Liver (tissue), 9 donors: ENCODE results near the gene SMG5. TPM values are rescaled to one million over a fixed set of nuclear protein-coding genes. Genes with fewer than 3 reads are reported as not detected.

Source experiments
- DNase-seq: peaks from one replicate; pipeline ENCODE4 v3.0.0-alpha.2; 2017; ENCODE audit warnings: low spot score
- H3K27ac ChIP-seq, 2 donors: one replicate each; pipeline ENCODE4 v1.7.0; 2013; ENCODE audit warnings: inconsistent platforms in 2 of 2, low read length in 2 of 2, control low read depth in 1 of 2, low read depth in 1 of 2, mild to moderate bottlenecking in 1 of 2
- H3K27me3 ChIP-seq, 4 donors: one replicate each; pipeline versions ENCODE4 v1.6.1 to v1.7.0; 2013; ENCODE audit warnings: low read length in 3 of 4, inconsistent platforms in 1 of 4, mild to moderate bottlenecking in 1 of 4, moderate library complexity in 1 of 4; ENCODE audit not compliant: control insufficient read depth in 4 of 4, insufficient read depth in 4 of 4
- H3K36me3 ChIP-seq, 4 donors: one replicate each; pipeline versions ENCODE4 v1.6.1 to v1.7.0; 2013; ENCODE audit warnings: low read length in 3 of 4, mild to moderate bottlenecking in 3 of 4, low read depth in 1 of 4, moderate library complexity in 1 of 4; ENCODE audit not compliant: control insufficient read depth in 4 of 4, insufficient read depth in 3 of 4
- H3K4me1 ChIP-seq, 4 donors: one replicate each; pipeline versions ENCODE4 v1.6.1 to v1.7.0; 2013; ENCODE audit warnings: low read length in 3 of 4, mild to moderate bottlenecking in 3 of 4, moderate library complexity in 1 of 4; ENCODE audit not compliant: control insufficient read depth in 4 of 4, insufficient read depth in 4 of 4
- H3K4me3 ChIP-seq, 3 donors: one replicate each; pipeline versions ENCODE4 v1.6.1 to v1.7.0; 2013; ENCODE audit warnings: low read length in 3 of 3, control low read depth in 1 of 3, low read depth in 1 of 3, mild to moderate bottlenecking in 1 of 3
- H3K9ac ChIP-seq, 2 donors: one replicate each; pipeline ENCODE4 v1.7.0; 2013; ENCODE audit warnings: low read length in 2 of 2, mild to moderate bottlenecking in 2 of 2, moderate library complexity in 2 of 2, control low read depth in 1 of 2, low read depth in 1 of 2
- H3K9me3 ChIP-seq, 4 donors: one replicate each; pipeline versions ENCODE4 v1.6.1 to v1.7.0; 2013; ENCODE audit warnings: low read length in 3 of 4; ENCODE audit not compliant: control insufficient read depth in 4 of 4
- FOXA2 ChIP-seq: IDR thresholded peaks from 2 replicates; pipeline ENCODE4 v1.6.1; 2016; ENCODE audit warnings: antibody characterized with exemption
- GABPA ChIP-seq, 2 donors: IDR thresholded peaks in 1 of 2; conservative IDR thresholded peaks in 1 of 2; 2 replicates each; pipeline ENCODE4 v1.6.1; 2016; ENCODE audit warnings: antibody characterized with exemption in 2 of 2, mild to moderate bottlenecking in 1 of 2, moderate library complexity in 1 of 2
- HNF4A ChIP-seq, 2 donors: conservative IDR thresholded peaks; 2 replicates each; pipeline ENCODE4 v1.6.1; 2016; ENCODE audit warnings: antibody characterized with exemption in 2 of 2, mild to moderate bottlenecking in 2 of 2
- JUND ChIP-seq, 2 donors: IDR thresholded peaks; 2 replicates each; pipeline ENCODE4 v1.6.1; 2016; ENCODE audit warnings: antibody characterized with exemption in 2 of 2
- NR2F2 ChIP-seq: IDR thresholded peaks from 2 replicates; pipeline ENCODE4 v1.6.1; 2016; ENCODE audit warnings: antibody characterized with exemption
- YY1 ChIP-seq: IDR thresholded peaks from 2 replicates; pipeline ENCODE4 v1.6.1; 2016; ENCODE audit warnings: antibody characterized with exemption, mild to moderate bottlenecking
- WGBS: extraction: QIAGEN DNeasy Blood & Tissue Kit; methylation state at CpG from one replicate; pipeline ENCODE4 v1.1.7; 2013; 5-methylcytosine and 5-hydroxymethylcytosine counted together
- polyA plus RNA-seq, 2 donors: library from polyadenylated mRNA; stranded (reverse) in 1 of 2; unstranded in 1 of 2; fragments of 200-250 nt in 1 of 2; fragments of >200 nt in 1 of 2; fragmentation: Nextera tagmentation in 1 of 2; extraction: Ambion mirVana in 1 of 2; gene quantifications; one replicate each; pipeline versions ENCODE4 v1.2.1 to v1.2.3, GENCODE V29; 2013 to 2015
- total RNA-seq, 2 donors: library from RNA; depleted of rRNA; stranded (reverse); fragments of >200 nt; gene quantifications; one replicate each; pipeline ENCODE4 v1.2.3, GENCODE V29; 2014
- TF ChIP-seq, protein P1 (sequence below): IDR thresholded peaks from 2 replicates; pipeline ENCODE4 v1.6.1; 2016; ENCODE audit warnings: antibody characterized with exemption
- TF ChIP-seq, protein P2 (sequence below): IDR thresholded peaks from 2 replicates; pipeline ENCODE4 v1.6.1; 2016; ENCODE audit warnings: antibody characterized with exemption
- TF ChIP-seq, protein P3 (sequence below): fragments of 150-350 bp; IDR thresholded peaks from 2 replicates; pipeline ENCODE4 v1.5.1; 2017; ENCODE audit warnings: improper control_type of control experiment, low read depth, low read length; ENCODE audit not compliant: missing input control
- donor health status: healthy.
- donor health status: healthy.
- donor health status: healthy.
- donor health status: healthy.
- donor health status: healthy.

The SMG5 gene
- total and polyA plus RNA-seq, 4 donors: 22.9 to 59.1 (median 35.7) TPM

- Histone ChIP-seq H3K4me1 (peaks cover 4 to 17% (median 9%) of the 10 kb centered on the region in 4 donors), H3K9ac (no peak overlapping the region), H3K27ac (no peak overlapping the region), H3K9me3 (no peaks in the 10 kb centered on the region), H3K27me3 (no peaks in the 10 kb centered on the region), H3K36me3 (peaks cover 5 to 38% (median 21%) of the 10 kb centered on the region in 4 donors), H3K4me3 (no peak overlapping the region)
- no peak for DNase-seq
- 53% methylated on average over 16 of the region's 16 CpGs for WGBS
- TF ChIP-seq, protein P1, sequence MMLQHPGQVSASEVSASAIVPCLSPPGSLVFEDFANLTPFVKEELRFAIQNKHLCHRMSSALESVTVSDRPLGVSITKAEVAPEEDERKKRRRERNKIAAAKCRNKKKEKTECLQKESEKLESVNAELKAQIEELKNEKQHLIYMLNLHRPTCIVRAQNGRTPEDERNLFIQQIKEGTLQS: no peak
- TF ChIP-seq JUND (IDR thresholded peaks at IDR 0.05): no peak
- TF ChIP-seq GABPA (IDR thresholded peaks at IDR 0.05 in 1 of 2, conservative IDR thresholded peaks at IDR 0.05 in 1 of 2): no peak
- TF ChIP-seq, protein P2, sequence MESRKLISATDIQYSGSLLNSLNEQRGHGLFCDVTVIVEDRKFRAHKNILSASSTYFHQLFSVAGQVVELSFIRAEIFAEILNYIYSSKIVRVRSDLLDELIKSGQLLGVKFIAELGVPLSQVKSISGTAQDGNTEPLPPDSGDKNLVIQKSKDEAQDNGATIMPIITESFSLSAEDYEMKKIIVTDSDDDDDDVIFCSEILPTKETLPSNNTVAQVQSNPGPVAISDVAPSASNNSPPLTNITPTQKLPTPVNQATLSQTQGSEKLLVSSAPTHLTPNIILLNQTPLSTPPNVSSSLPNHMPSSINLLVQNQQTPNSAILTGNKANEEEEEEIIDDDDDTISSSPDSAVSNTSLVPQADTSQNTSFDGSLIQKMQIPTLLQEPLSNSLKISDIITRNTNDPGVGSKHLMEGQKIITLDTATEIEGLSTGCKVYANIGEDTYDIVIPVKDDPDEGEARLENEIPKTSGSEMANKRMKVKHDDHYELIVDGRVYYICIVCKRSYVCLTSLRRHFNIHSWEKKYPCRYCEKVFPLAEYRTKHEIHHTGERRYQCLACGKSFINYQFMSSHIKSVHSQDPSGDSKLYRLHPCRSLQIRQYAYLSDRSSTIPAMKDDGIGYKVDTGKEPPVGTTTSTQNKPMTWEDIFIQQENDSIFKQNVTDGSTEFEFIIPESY: no peak
- no peak for TF ChIP-seq FOXA2
- no peak for TF ChIP-seq YY1
These were observed 35.7 kb downstream of the SMG5 start for GRCh38 chr1:156246781-156247459.

DNA sequence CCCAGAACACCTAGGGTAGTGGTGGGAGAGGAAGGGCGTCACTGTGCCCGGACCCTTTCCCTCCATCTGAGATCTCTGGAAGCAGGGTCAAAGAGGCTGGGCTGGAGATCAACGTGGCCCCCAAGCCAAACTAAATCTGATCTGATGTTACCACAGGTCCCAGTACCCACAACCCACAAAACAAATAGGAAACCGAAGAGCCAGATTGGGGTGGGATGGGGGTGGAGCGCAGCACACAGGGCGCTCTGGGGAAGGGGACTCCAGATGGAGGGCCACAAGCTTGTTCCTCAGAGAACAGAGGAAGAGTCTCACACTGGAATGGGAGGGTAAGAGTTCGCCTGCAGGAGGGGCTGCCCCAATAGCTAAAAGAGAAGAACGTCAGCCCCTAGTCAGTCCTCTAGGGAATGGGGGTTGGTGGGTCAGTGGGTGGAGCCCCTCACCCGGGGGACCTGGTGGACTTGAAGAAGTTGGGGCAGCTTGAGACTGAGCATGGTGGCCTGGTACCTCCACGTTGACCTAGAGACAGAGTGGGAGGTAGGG lies 36.3 kb downstream of the SMG5 start:
- H3K4me1 ChIP-seq: peaks cover 4 to 17% (median 9%) of the 10 kb centered on the region in 4 donors
- 46% methylated on average over 10 of the region's 10 CpGs for WGBS
- H3K9ac ChIP-seq: no peak overlapping the region
- no peak for DNase-seq
- peak overlapping the region in 1 of 3 donors; percentile 32 for H3K4me3 ChIP-seq
- H3K36me3 ChIP-seq: peaks cover 5 to 32% (median 16%) of the 10 kb centered on the region in 4 donors
- TF ChIP-seq, protein P1: no peak
- H3K27ac ChIP-seq: no peak overlapping the region
- H3K9me3 ChIP-seq: no peaks in the 10 kb centered on the region
- H3K27me3 ChIP-seq: no peaks in the 10 kb centered on the region

DNA sequence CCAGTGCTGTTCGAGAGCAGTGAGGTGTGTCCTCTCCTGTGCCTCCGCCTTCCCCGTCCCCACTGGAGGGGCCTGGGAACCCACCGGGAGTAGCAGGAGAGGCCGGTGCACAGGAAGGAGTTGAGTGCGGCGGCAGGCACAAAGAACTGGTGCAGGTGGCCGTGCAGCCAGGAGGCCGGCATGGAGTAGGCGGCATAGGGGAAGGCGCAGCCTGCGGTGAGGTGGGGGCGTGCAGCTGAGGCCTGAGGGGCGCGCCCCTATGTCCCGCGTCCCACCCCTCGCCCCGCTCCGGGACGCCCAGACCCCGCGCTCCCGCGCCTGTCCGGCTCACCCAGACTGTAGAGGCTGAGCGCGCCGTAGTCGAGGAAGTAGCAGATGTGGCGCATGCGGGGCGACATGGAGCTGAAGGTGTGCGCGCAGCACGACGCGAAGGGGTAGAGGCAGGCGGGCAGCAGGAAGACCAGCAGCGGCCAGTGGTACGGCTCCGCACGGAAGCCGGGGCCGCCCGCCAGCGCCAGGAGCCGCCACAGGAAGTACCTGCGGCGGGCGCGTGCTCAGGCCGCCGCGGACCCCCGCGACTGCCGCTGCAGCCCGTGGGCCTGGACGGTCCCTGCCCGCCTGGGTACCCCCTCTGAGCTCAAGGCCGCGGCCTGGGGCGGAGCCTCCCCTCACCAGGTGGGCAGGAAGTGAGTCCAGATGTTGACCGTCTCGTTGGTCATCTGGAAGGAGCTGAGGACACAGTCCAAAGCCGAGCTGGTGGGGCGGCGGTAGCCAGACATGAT lies 37.0 kb downstream of the SMG5 start:
- Histone ChIP-seq H3K27ac (no peak overlapping the region), H3K4me3 (peak overlapping the region in 1 of 3 donors; percentile 32)
- 4% methylated on average over 69 of the region's 69 CpGs for WGBS

More for the DNA sequence above, 37.0 kb downstream of the SMG5 start:
- Histone ChIP-seq H3K9me3 (no peaks in the 10 kb centered on the region), H3K4me1 (peaks cover 4 to 17% (median 9%) of the 10 kb centered on the region in 4 donors), H3K9ac (no peak overlapping the region), H3K27me3 (no peaks in the 10 kb centered on the region), H3K36me3 (peaks cover 2 to 25% (median 12%) of the 10 kb centered on the region in 4 donors)
- TF ChIP-seq HNF4A (conservative IDR thresholded peaks at IDR 0.05): no peak
- no peak for TF ChIP-seq YY1
- no peak for TF ChIP-seq JUND (IDR thresholded peaks at IDR 0.05)
- TF ChIP-seq, protein P3, sequence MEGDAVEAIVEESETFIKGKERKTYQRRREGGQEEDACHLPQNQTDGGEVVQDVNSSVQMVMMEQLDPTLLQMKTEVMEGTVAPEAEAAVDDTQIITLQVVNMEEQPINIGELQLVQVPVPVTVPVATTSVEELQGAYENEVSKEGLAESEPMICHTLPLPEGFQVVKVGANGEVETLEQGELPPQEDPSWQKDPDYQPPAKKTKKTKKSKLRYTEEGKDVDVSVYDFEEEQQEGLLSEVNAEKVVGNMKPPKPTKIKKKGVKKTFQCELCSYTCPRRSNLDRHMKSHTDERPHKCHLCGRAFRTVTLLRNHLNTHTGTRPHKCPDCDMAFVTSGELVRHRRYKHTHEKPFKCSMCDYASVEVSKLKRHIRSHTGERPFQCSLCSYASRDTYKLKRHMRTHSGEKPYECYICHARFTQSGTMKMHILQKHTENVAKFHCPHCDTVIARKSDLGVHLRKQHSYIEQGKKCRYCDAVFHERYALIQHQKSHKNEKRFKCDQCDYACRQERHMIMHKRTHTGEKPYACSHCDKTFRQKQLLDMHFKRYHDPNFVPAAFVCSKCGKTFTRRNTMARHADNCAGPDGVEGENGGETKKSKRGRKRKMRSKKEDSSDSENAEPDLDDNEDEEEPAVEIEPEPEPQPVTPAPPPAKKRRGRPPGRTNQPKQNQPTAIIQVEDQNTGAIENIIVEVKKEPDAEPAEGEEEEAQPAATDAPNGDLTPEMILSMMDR: no peak
- no peak for TF ChIP-seq NR2F2
- no peak for DNase-seq
